CD4-positive, alpha-beta T cell (primary cell): ENCODE data around the gene NAA15. TPM values are rescaled to one million over a fixed set of nuclear protein-coding genes. Genes with fewer than 3 reads are reported as not detected.
"Not testable (repeated sequence)": the region's sequence is repeated elsewhere in the genome, so short reads cannot be mapped to it uniquely, and the experiment has no call there.

ENCODE experiments used
- ATAC-seq: fragments of 200-7000 bp; cut with Tn5 transposase; one replicate; pipeline ENCODE4 v1.10.0; 2022; ENCODE audit warnings: mild to moderate bottlenecking; ENCODE audit not compliant: poor library complexity
- CTCF ChIA-PET: fragments of 350-600 bp; sonication (Branson Sonifier 250); formaldehyde crosslinking; loops from one replicate; lab custom pipeline; 2021; ENCODE audit warnings: antibody characterized with exemption, inconsistent platforms; lab: Charles Lee
- POLR2A ChIA-PET: fragments of 350-600 bp; sonication (Branson Sonifier 250); formaldehyde crosslinking; loops from one replicate; lab custom pipeline; 2021; ENCODE audit warnings: antibody characterized with exemption, inconsistent platforms; lab: Charles Lee
- DNase-seq, 14 experiments: peaks; one replicate each; pipeline ENCODE4 v3.0.0-alpha.2; 2013 to 2020; ENCODE audit warnings: mixed read lengths in 2 of 14
- H3K27ac ChIP-seq, 2 donors: one replicate each; pipeline versions ENCODE4 v1.5.1 to v1.7.0; 2013; ENCODE audit warnings: low read length in 2 of 2, low read depth in 1 of 2, mild to moderate bottlenecking in 1 of 2
- H3K27me3 ChIP-seq, 2 experiments: 1 replicate in 1 of 2; 2 replicates in 1 of 2; pipeline versions ENCODE4 v1.6.1 to v1.7.0; 2013; ENCODE audit warnings: low read length in 2 of 2, control low read depth in 1 of 2, mild to moderate bottlenecking in 1 of 2, moderate library complexity in 1 of 2; ENCODE audit not compliant: insufficient read depth in 2 of 2, control insufficient read depth in 1 of 2
- H3K36me3 ChIP-seq: one replicate; pipeline ENCODE4 v1.6.1; 2013; ENCODE audit warnings: low read length, control low read depth; ENCODE audit not compliant: insufficient read depth
- H3K4me1 ChIP-seq: one replicate; pipeline ENCODE4 v1.6.1; 2013; ENCODE audit warnings: low read length, control low read depth; ENCODE audit not compliant: insufficient read depth
- H3K4me3 ChIP-seq: one replicate; pipeline ENCODE4 v1.5.1; 2013; ENCODE audit warnings: mild to moderate bottlenecking, low read length, moderate library complexity
- H3K9me3 ChIP-seq, 2 experiments: 1 replicate in 1 of 2; 2 replicates in 1 of 2; pipeline versions ENCODE4 v1.6.1 to v1.7.0; 2013; ENCODE audit warnings: low read length in 2 of 2, mild to moderate bottlenecking in 2 of 2, control low read depth in 1 of 2, moderate library complexity in 1 of 2; ENCODE audit not compliant: control insufficient read depth in 1 of 2, insufficient read depth in 1 of 2
- H3K27ac Mint-ChIP-seq: one replicate; pipeline ENCODE4 v1.8.0; 2020; ENCODE audit warnings: mixed read lengths
- H3K27me3 Mint-ChIP-seq: one replicate; pipeline ENCODE4 v1.8.0; 2021; ENCODE audit warnings: mixed read lengths
- H3K36me3 Mint-ChIP-seq: one replicate; pipeline ENCODE4 v1.8.0; 2021; ENCODE audit warnings: low read depth, mixed read lengths
- H3K4me1 Mint-ChIP-seq: one replicate; pipeline ENCODE4 v1.8.0; 2021; ENCODE audit warnings: low read depth, mixed read lengths
- H3K4me3 Mint-ChIP-seq: one replicate; pipeline ENCODE4 v1.8.0; 2020; ENCODE audit warnings: mild to moderate bottlenecking, mixed read lengths
- H3K9me3 Mint-ChIP-seq: one replicate; pipeline ENCODE4 v1.8.0; 2020; ENCODE audit warnings: mixed read lengths
- intact Hi-C, 2 experiments: fragments of 100-400 bp; cut with DNase I in 1 of 2; cut with micrococcal nuclease in 1 of 2; formaldehyde crosslinking; loops; one replicate each; pipeline versions ENCODE4 v1.15.1 to v1.9.0; 2023 to 2025; cut with DNase I, micrococcal nuclease
- total RNA-seq, 174 experiments: library from RNA in 2 of 174; stranded (reverse) in 2 of 174; gene quantifications; one replicate each; pipeline ENCODE4 v1.2.3 and lab custom pipeline; 2021 to 2026
- TF ChIP-seq, protein P1 (sequence below): fragments of 200-600 bp; IDR thresholded peaks from one replicate; pipeline ENCODE4 v1.8.0; 2022; ENCODE audit warnings: antibody characterized with exemption, mild to moderate bottlenecking

The NAA15 gene
- total RNA-seq, 2 experiments from 2014 or later, result 54.2 to 57.1 TPM

DNA sequence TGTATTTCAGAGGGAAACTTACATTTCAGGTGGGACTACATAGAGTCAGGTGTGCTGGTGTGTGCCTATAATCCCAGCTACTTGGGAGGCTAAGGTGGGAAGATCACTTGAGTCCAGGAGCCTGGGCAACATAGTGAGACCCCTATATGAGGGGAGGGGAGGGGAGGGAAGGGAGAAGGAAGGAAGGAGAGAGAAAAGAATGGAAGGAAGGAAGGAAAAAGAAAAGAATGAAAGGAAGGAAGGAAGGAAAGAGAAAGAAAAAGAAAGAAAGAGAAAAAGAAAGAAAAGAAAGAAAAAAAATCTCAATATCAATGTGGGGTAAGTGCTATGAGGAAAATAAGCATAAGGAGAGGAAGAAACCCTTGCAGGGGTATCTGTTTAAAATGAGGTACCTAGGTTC is 109.0 kb downstream of the NAA15 start:
- no peaks in the 10 kb centered on the region for H3K27me3 Mint-ChIP-seq
- peaks cover 78% of the 10 kb centered on the region for H3K36me3 Mint-ChIP-seq
- H3K4me3 Mint-ChIP-seq, result no peak overlapping the region
- intact Hi-C loops, result loop anchor here in 1 of 2 experiments (10.0 kb wide), 1 partner anchor 244 kb away; no protein-coding TSS in a partner anchor
- ChIA-PET CTCF (no interaction called here), POLR2A (no interaction called here)
- no peaks in the 10 kb centered on the region for H3K36me3 ChIP-seq
- H3K4me1 Mint-ChIP-seq, result no peaks in the 10 kb centered on the region
- H3K27me3 ChIP-seq, result no peaks in the 10 kb centered on the region
- H3K27ac ChIP-seq, result no peak overlapping the region
- H3K4me3 ChIP-seq, result no peak overlapping the region
- peaks cover 3 to 4% of the 10 kb centered on the region in 2 experiments for H3K9me3 ChIP-seq
- H3K27ac Mint-ChIP-seq, result no peak overlapping the region
- DNase-seq (no peak), ATAC-seq (no peak)
- TF ChIP-seq, protein P1, sequence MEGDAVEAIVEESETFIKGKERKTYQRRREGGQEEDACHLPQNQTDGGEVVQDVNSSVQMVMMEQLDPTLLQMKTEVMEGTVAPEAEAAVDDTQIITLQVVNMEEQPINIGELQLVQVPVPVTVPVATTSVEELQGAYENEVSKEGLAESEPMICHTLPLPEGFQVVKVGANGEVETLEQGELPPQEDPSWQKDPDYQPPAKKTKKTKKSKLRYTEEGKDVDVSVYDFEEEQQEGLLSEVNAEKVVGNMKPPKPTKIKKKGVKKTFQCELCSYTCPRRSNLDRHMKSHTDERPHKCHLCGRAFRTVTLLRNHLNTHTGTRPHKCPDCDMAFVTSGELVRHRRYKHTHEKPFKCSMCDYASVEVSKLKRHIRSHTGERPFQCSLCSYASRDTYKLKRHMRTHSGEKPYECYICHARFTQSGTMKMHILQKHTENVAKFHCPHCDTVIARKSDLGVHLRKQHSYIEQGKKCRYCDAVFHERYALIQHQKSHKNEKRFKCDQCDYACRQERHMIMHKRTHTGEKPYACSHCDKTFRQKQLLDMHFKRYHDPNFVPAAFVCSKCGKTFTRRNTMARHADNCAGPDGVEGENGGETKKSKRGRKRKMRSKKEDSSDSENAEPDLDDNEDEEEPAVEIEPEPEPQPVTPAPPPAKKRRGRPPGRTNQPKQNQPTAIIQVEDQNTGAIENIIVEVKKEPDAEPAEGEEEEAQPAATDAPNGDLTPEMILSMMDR, result no peak
- peaks cover 4% of the 10 kb centered on the region for H3K9me3 Mint-ChIP-seq
- H3K4me1 ChIP-seq, result no peaks in the 10 kb centered on the region

- intact Hi-C loops, result loop anchor here (5.0 to 10.0 kb wide), 4 partner anchors 38 to 240 kb away; partner anchors contain the start of gene RAB33B (in 1 of the 2)
- H3K9me3 ChIP-seq, H3K27ac Mint-ChIP-seq, H3K36me3 ChIP-seq, DNase-seq, H3K4me3 ChIP-seq, H3K9me3 Mint-ChIP-seq, H3K4me1 Mint-ChIP-seq, H3K27ac ChIP-seq, H3K27me3 Mint-ChIP-seq, CTCF ChIA-PET, POLR2A ChIA-PET, H3K4me1 ChIP-seq, ATAC-seq, H3K4me3 Mint-ChIP-seq, H3K27me3 ChIP-seq: not testable (repeated sequence)
- peaks cover 66% of the 10 kb centered on the region for H3K36me3 Mint-ChIP-seq
Measured at GRCh38 chr4:139414671-139415210, 113.4 kb downstream of the NAA15 start.

DNA sequence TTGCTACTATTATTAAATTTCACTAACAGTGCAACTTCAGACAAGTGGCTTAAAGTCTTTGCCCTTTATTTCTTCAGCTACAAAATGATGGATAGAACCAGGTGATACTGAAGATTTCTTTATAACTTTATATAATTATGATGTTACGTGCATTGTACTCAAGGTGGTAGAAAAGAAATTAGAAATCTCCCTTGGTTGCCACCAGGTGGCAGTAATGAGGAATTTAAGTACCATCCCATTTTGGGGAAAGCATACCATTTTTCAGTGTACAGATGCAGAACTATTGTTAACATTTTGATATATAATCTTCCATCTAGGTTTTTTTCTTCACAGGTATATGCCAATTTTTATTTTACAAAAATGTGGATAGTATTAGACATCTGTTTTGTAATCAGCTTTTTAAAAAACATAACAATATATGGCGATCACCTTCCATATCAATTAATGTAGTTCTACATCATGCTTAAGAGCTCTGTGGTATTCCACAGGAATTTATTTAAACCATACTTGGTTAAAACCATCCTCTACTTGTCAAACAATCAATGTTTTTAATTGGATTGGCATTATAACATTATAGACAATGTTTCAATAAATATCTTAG is 114.9 kb downstream of the NAA15 start:
- H3K9me3 Mint-ChIP-seq, result peaks cover 4% of the 10 kb centered on the region
- peaks cover 65% of the 10 kb centered on the region for H3K36me3 Mint-ChIP-seq
- peaks cover 5% of the 10 kb centered on the region for H3K4me1 Mint-ChIP-seq
- ChIA-PET CTCF (interaction anchor here (0.9 to 1.2 kb wide), 3 partner anchors 37 to 110 kb away, joined by 3 to 5 read pairs (median 4); no protein-coding TSS in a partner anchor), POLR2A (interaction anchor here (1.4 kb wide), 1 partner anchor 37 kb away, joined by 3 read pairs; no protein-coding TSS in a partner anchor)
- Histone ChIP-seq H3K36me3 (no peaks in the 10 kb centered on the region), H3K4me3 (no peak overlapping the region), H3K9me3 (peaks cover 3 to 7% of the 10 kb centered on the region in 2 experiments), H3K4me1 (peaks cover 5% of the 10 kb centered on the region), H3K27ac (no peak overlapping the region), H3K27me3 (no peaks in the 10 kb centered on the region)
- no peak overlapping the region for H3K27ac Mint-ChIP-seq
- DNase-seq (peak in 4 of 14 experiments; percentile 50 to 77 (median 61)), ATAC-seq (peak; percentile 32)
- intact Hi-C loops, result loop anchor here (2.0 to 10.0 kb wide), 6 partner anchors 36 to 239 kb away; partner anchors contain the start of gene RAB33B (in 1 of the 2)
- no peak overlapping the region for H3K4me3 Mint-ChIP-seq
- no peaks in the 10 kb centered on the region for H3K27me3 Mint-ChIP-seq
- TF ChIP-seq, protein P1, result peak; percentile 77
